ENCODE data around the gene TIAM1.
A peak's percentile ranks its signal among the peaks of the same experiment; 100 is the strongest.

TIAM1 gene

GRCh38 chr21:31142600-31142999 is 201.5 kb downstream of the TIAM1 start:
- peak in 3 of 58 donors; percentile 18 to 22 (median 22) for DNase-seq

GRCh38 chr21:31141389-31142000 is 202.6 kb downstream of the TIAM1 start:
- DNase-seq = no peak

- DNase-seq = no peak
Observed at GRCh38 chr21:31140676-31141075, 203.4 kb downstream of the TIAM1 start.

GRCh38 chr21:31140025-31140424 is 204.0 kb downstream of the TIAM1 start:
- no peak for DNase-seq

- no peak for DNase-seq
Observed at GRCh38 chr21:31137960-31138359, 206.1 kb downstream of the TIAM1 start.

GRCh38 chr21:31136891-31137290 is 207.2 kb downstream of the TIAM1 start:
- DNase-seq = peak in 14 of 58 donors; percentile 20 to 75 (median 36)

- DNase-seq = no peak
Observed at GRCh38 chr21:31135531-31136184, 208.4 kb downstream of the TIAM1 start.

GRCh38 chr21:31133243-31133830 is 210.7 kb downstream of the TIAM1 start:
- no peak for DNase-seq

GRCh38 chr21:31132574-31133242 is 211.4 kb downstream of the TIAM1 start:
- DNase-seq = peak in 2 of 58 donors; percentile 14 to 39

- no peak for DNase-seq
Observed at GRCh38 chr21:31130821-31131220, 213.2 kb downstream of the TIAM1 start.

- DNase-seq = no peak
Observed at GRCh38 chr21:31128234-31128633, 215.8 kb downstream of the TIAM1 start.

GRCh38 chr21:31124010-31124409 is 220.1 kb downstream of the TIAM1 start:
- peak in 5 of 58 donors; percentile 17 to 30 (median 20) for DNase-seq

- no peak for DNase-seq
Observed at GRCh38 chr21:31119199-31119598, 224.9 kb downstream of the TIAM1 start.

- peak in 3 of 58 donors; percentile 29 to 57 (median 48) for DNase-seq
Observed at GRCh38 chr21:31117128-31117916, 226.7 kb downstream of the TIAM1 start.

GRCh38 chr21:31115249-31115648 is 228.8 kb downstream of the TIAM1 start:
- no peak for DNase-seq

GRCh38 chr21:31111093-31111492 is 233.0 kb downstream of the TIAM1 start:
- peak in 2 of 58 donors; percentile 14 to 26 for DNase-seq

GRCh38 chr21:31110430-31110829 is 233.6 kb downstream of the TIAM1 start:
- DNase-seq = peak in 39 of 58 donors; percentile 7 to 78 (median 42)

- DNase-seq = peak in 1 of 58 donors; percentile 18
Observed at GRCh38 chr21:31107871-31108270, 236.2 kb downstream of the TIAM1 start.

GRCh38 chr21:31107176-31107785 is 236.8 kb downstream of the TIAM1 start:
- DNase-seq = no peak

GRCh38 chr21:31103571-31104265 is 240.3 kb downstream of the TIAM1 start:
- DNase-seq = no peak
